Smooth muscle cell (in vitro differentiated cells): ENCODE data around the gene MECR. TPM values are rescaled to one million over a fixed set of nuclear protein-coding genes. Genes with fewer than 3 reads are reported as not detected.

Experiments used
- DNase-seq: peaks from one replicate; lab custom pipeline; 2025; ENCODE audit not compliant: unreplicated experiment; lab: John Stamatoyannopoulos, UW
- H2AFZ ChIP-seq: fragments of 200-600 bp; sonication (generic); 2 replicates; pipeline ENCODE4 v1.6.0; 2016; ENCODE audit warnings: antibody characterized with exemption, low read depth, mild to moderate bottlenecking
- H3F3A ChIP-seq: fragments of 200-600 bp; sonication (generic); 2 replicates; pipeline ENCODE4 v1.6.0; 2017; ENCODE audit warnings: antibody characterized with exemption, low read depth
- H3K27ac ChIP-seq: fragments of 200-600 bp; sonication (generic); 2 replicates; pipeline ENCODE4 v1.5.1; 2016; ENCODE audit warnings: low read depth, mild to moderate bottlenecking
- H3K27me3 ChIP-seq: fragments of 200-600 bp; sonication (generic); 2 replicates; pipeline ENCODE4 v1.6.1; 2016; ENCODE audit warnings: low read depth, mild to moderate bottlenecking
- H3K36me3 ChIP-seq: fragments of 200-600 bp; sonication (generic); 2 replicates; pipeline ENCODE4 v1.5.1; 2016; ENCODE audit warnings: low read depth
- H3K4me1 ChIP-seq: fragments of 200-600 bp; sonication (generic); 2 replicates; pipeline ENCODE4 v1.5.1; 2016; ENCODE audit warnings: low read depth
- H3K4me2 ChIP-seq: fragments of 200-600 bp; sonication (generic); 2 replicates; pipeline ENCODE4 v1.6.0; 2016; ENCODE audit warnings: mild to moderate bottlenecking
- H3K4me3 ChIP-seq: fragments of 200-600 bp; sonication (generic); 2 replicates; pipeline ENCODE4 v1.5.1; 2016; ENCODE audit warnings: mild to moderate bottlenecking
- H3K79me2 ChIP-seq: fragments of 200-600 bp; sonication (generic); 2 replicates; pipeline ENCODE4 v1.6.0; 2016; ENCODE audit warnings: low read depth, mild to moderate bottlenecking
- H3K9ac ChIP-seq: fragments of 200-600 bp; sonication (generic); 2 replicates; pipeline ENCODE4 v1.6.0; 2016; ENCODE audit warnings: low read depth
- H3K9me3 ChIP-seq: fragments of 200-600 bp; sonication (generic); replicated peaks from 2 replicates; pipeline ENCODE4 v1.5.1; 2016; ENCODE audit warnings: low read depth
- H4K20me1 ChIP-seq: fragments of 200-600 bp; sonication (generic); 2 replicates; pipeline ENCODE4 v1.6.0; 2016; ENCODE audit warnings: low read depth
- CTCF ChIP-seq: fragments of 200-600 bp; sonication (generic); IDR thresholded peaks from 2 replicates; pipeline ENCODE4 v1.5.1; 2017; ENCODE audit warnings: borderline replicate concordance, mild to moderate bottlenecking, antibody characterized with exemption; ENCODE audit not compliant: insufficient read depth, poor library complexity, severe bottlenecking
- WGBS: methylation state at CpG from one replicate; pipeline ENCODE4 v1.1.7; 2016; ENCODE audit warnings: low lambda C conversion rate; 5-methylcytosine and 5-hydroxymethylcytosine counted together
- polyA plus RNA-seq: library from polyadenylated mRNA; unstranded; fragments of >200 nt; fragmentation: Nextera tagmentation; extraction: Ambion mirVana; gene quantifications from 2 replicates; pipeline ENCODE4 v1.2.1, GENCODE V29; 2016
- small RNA-seq: library from RNA; depleted of rRNA; stranded (forward); fragments of <200 nt; gene quantifications from one replicate; pipeline ENCODE3, GENCODE V24; 2014
- total RNA-seq: library from RNA; depleted of rRNA; stranded (reverse); fragments of >200 nt; gene quantifications from 2 replicates; pipeline ENCODE4 v1.2.3, GENCODE V29; 2014

The MECR gene
- total and polyA plus RNA-seq, 2 experiments from 2014 or later, result 11.6 to 43.8 TPM

- H3K27ac ChIP-seq, result no peak overlapping the region
- no peaks in the 10 kb centered on the region for H3K79me2 ChIP-seq
- H3K36me3 ChIP-seq, result no peaks in the 10 kb centered on the region
- 93% methylated on average over 2 of the region's 2 CpGs for WGBS
- no peak overlapping the region for H3K4me2 ChIP-seq
- H3K4me3 ChIP-seq, result no peak overlapping the region
- no peaks in the 10 kb centered on the region for H3K27me3 ChIP-seq
- no peaks in the 10 kb centered on the region for H3K4me1 ChIP-seq
- no peak overlapping the region for H3K9ac ChIP-seq
- no peaks in the 10 kb centered on the region for H3K9me3 ChIP-seq
- TF ChIP-seq CTCF, result no peak
- no peak for DNase-seq
- H3F3A ChIP-seq, result peaks cover 20% of the 10 kb centered on the region
- H4K20me1 ChIP-seq, result no peaks in the 10 kb centered on the region
- no peak overlapping the region for H2AFZ ChIP-seq
Observed at GRCh38 chr1:29142714-29143113, 88.0 kb downstream of the MECR start.

Small RNAs within 50 kb of the gene (small RNA-seq; reads per million reads assigned to genes)
- not detected for gene RF02271

Other genes starting within 250 kb of the MECR start
- gene TMEM200B, start 107.0 kb downstream of the MECR start, total RNA-seq, result 20.5 and 23.8 TPM in 2 replicates
- 32.3 and 33.2 TPM in 2 replicates for gene TMEM200B, start 107.0 kb downstream of the MECR start, polyA plus RNA-seq
- 50.1 and 53.9 TPM in 2 replicates for gene SRSF4, start 49.0 kb downstream of the MECR start, total RNA-seq
- 92.5 and 98.7 TPM in 2 replicates for gene SRSF4, start 49.0 kb downstream of the MECR start, polyA plus RNA-seq
- gene PTPRU, start 5.6 kb upstream of the MECR start, total RNA-seq, result 43.6 and 67.8 TPM in 2 replicates
- 39.8 and 41.1 TPM in 2 replicates for gene PTPRU, start 5.6 kb upstream of the MECR start, polyA plus RNA-seq